ENCODE measurements around the gene BZW2.

The BZW2 gene

GRCh38 chr7:16644157-16644556 lies 1.8 kb upstream of the BZW2 start:
- in situ Hi-C loops (cut with HindIII; ENCODE audit: low sequenced_read_pairs) = no loop called here
- no peak for TF ChIP-seq CTCF (IDR thresholded peaks at IDR 0.05; ENCODE audit: low read depth, low read length)
- peak overlapping the region; percentile 88 for H3K4me3 ChIP-seq (ENCODE audit: low read depth, low read length)
- no peak for DNase-seq (ENCODE audit: low read depth, low spot score)

DNA sequence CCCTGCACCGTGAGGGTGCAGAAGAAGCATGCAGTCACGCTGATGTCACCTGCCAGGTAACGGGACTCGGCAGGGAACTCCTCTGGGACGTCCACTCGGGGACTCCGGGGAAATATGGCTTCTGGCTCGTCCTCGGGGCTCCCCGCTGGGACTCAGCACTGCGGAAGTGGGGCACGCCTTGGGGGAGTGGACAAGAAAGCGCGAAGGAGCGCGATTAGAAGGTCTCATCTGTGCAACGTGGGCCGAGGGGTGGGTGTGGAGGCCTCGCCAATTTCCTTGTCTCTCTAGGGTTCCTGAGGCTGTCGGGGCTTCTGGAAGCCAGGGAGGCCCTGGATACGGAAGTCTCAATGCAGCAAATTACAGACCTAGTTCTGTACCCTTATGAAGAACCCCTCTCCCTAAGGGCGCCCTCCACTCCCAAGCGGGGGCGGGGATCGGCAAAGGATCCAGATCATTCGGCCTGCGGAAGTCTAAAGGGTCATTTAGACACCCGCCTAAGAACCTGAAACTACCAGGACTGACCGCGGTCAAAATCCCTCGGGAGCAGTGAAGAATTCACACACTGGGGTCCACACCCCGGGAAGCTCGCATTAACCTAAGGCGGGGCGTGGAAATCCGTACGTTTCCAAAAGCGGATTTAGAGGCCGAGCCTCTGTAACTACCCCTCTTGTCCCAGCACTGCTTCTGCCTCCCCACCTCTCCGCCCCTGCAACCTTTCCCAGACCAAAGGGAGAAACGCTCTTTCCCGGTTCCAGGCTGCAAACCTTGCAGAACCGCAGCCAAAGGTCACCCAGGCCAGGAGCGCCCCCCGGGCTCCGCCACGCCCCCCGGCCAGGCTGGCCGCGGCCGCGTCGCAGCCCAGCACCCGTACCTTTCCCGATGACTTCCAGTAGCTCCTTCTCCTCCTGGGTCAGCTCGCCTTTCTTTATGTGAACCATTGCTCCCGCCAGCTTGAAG lies 1.1 kb upstream of the BZW2 start:
- in situ Hi-C loops (cut with HindIII; ENCODE audit: low sequenced_read_pairs) = no loop called here
- DNase-seq (ENCODE audit: low read depth, low spot score) = peak; percentile 52
- TF ChIP-seq CTCF (IDR thresholded peaks at IDR 0.05; ENCODE audit: low read depth, low read length) = no peak
- peak overlapping the region; percentile 88 for H3K4me3 ChIP-seq (ENCODE audit: low read depth, low read length)

GRCh38 chr7:16646472-16647072 lies 591 bp downstream of the BZW2 start:
- in situ Hi-C loops (cut with HindIII; ENCODE audit: low sequenced_read_pairs) = no loop called here
- no peak for TF ChIP-seq CTCF (IDR thresholded peaks at IDR 0.05; ENCODE audit: low read depth, low read length)
- peak; percentile 40 for DNase-seq (ENCODE audit: low read depth, low spot score)
- peak overlapping the region; percentile 88 for H3K4me3 ChIP-seq (ENCODE audit: low read depth, low read length)

- peak overlapping the region; percentile 88 for H3K4me3 ChIP-seq (ENCODE audit: low read depth, low read length)
- TF ChIP-seq CTCF (IDR thresholded peaks at IDR 0.05; ENCODE audit: low read depth, low read length) = no peak
- in situ Hi-C loops (cut with HindIII; ENCODE audit: low sequenced_read_pairs) = no loop called here
- DNase-seq (ENCODE audit: low read depth, low spot score) = peak; percentile 34
These were observed 1.5 kb downstream of the BZW2 start for GRCh38 chr7:16647435-16647960.

DNA sequence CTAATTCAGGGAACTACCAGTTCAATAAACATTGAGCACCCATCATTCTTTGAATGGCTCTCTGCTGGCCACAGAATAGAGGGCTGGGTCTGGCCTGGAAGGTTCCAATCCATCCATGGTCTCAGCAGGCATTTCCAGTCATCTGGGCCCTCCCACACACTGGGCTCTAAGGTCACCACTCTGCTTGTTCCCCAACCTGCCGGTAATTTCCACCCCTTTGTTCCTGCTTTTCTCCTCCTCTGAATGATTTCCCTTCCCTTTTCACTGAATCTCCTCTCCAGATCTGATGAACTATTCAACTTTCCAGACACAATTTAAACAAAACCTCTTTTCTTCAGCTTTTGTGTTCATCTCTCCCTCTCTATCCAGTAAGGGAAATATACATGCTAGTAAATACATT lies 2.6 kb downstream of the BZW2 start:
- DNase-seq (ENCODE audit: low read depth, low spot score) = no peak
- no peak for TF ChIP-seq CTCF (IDR thresholded peaks at IDR 0.05; ENCODE audit: low read depth, low read length)
- in situ Hi-C loops (cut with HindIII; ENCODE audit: low sequenced_read_pairs) = no loop called here
- H3K4me3 ChIP-seq (ENCODE audit: low read depth, low read length) = no peak overlapping the region

DNA sequence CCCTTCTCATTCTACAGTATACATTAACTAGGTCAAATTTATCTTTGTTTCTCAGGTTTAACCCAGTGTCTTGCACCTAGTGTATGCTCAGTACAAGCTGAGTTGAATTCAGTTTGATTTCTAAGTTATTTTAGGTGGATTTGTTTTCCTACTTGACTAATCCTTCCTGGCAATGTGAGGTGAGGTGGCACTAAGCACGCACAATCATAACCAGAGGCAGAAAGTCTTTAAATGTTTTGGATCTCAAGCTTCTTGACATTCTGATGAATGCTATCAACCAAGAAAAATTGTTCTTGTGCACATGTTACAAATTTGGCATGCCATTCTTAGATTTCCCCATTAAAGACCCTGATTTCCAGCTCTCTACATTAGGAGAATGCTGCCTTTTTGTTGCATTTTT lies 3.2 kb downstream of the BZW2 start:
- H3K4me3 ChIP-seq (ENCODE audit: low read depth, low read length) = no peak overlapping the region
- in situ Hi-C loops (cut with HindIII; ENCODE audit: low sequenced_read_pairs) = no loop called here
- DNase-seq (ENCODE audit: low read depth, low spot score) = peak; percentile 36
- TF ChIP-seq CTCF (IDR thresholded peaks at IDR 0.05; ENCODE audit: low read depth, low read length) = no peak

All from astrocyte of the spinal cord (primary cell).